Choroid plexus epithelial cell (primary cell): ENCODE measurements around the gene ROCK2.
A peak's percentile ranks its signal among the peaks of the same experiment; 100 is the strongest.
"Not testable (repeated sequence)": the region's sequence is repeated elsewhere in the genome, so short reads cannot be mapped to it uniquely, and the experiment has no call there.

ENCODE experiments used
- DNase-seq: peaks from one replicate; pipeline ENCODE4 v3.0.0-alpha.2; 2010; ENCODE audit warnings: low read depth
- H3K4me3 ChIP-seq: 2 replicates; pipeline ENCODE4 v1.5.1; 2011; ENCODE audit warnings: low read depth, mild to moderate bottlenecking, control low read depth, low read length, moderate library complexity
- CTCF ChIP-seq: conservative IDR thresholded peaks from 2 replicates; pipeline ENCODE4 v1.5.1; 2011; ENCODE audit warnings: low read depth, mild to moderate bottlenecking, control low read depth, inconsistent platforms, low read length, moderate library complexity

The ROCK2 gene

DNA sequence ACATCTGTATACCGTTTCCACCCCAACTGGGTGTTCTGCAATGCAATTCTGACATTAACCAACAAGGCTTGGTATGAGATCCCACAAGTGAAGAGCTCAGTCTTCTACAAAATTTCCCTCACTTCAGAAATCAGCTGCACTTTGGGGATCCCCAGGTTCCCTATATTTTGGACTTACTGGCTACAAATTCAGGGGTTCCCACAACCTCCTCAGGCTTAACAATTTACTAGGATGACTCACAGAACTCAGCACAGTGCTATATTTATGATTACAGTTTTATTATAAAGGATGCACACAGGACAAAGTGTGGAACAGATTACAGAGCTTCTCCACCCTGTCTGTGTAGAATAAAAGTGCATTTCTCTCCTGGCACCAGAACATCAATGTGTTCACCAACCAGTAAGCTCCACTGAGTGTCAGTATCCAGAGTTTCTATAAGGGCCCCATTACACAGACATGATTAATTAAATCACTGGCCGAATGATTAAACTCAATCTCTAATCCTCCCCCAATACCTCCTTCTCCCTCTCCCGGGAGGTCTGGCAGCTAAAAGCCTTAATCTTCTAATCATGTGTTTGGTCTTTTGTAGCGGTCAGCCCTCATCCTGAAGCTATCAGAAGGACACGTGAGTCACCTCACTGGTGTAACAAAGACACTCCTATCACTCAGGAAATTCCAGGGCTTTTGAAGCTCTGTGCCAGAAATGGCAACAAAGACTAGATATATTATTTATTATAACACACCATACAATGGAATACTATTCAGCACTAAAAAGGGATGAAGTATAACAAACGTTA is 104.6 kb downstream of the ROCK2 start:
- no peak for TF ChIP-seq CTCF
- no peak overlapping the region for H3K4me3 ChIP-seq

GRCh38 chr2:11239147-11239546 is 105.3 kb downstream of the ROCK2 start:
- H3K4me3 ChIP-seq, result no peak overlapping the region
- no peak for DNase-seq
- TF ChIP-seq CTCF, result no peak

More for the DNA sequence above, 104.6 kb downstream of the ROCK2 start:
- DNase-seq, result no peak

DNA sequence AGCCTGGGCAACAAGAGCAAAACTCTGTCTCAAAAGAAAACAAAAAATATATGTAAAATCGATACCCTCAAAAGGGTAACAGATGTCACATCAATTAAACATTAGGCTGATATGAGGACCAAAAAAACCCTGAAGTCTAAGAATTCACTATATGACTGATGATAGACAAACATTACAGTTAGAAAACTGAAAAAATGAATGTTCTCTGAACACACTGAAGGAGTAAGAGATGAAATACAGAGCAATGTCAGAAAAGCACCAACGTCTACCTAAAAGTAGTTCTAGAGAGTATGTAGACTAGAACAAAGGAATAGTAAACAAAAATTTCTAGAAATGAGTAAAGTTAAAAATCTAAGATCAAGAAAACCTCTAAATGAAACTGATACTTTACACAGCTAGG is 107.3 kb downstream of the ROCK2 start:
- no peak for DNase-seq
- TF ChIP-seq CTCF, result no peak
- no peak overlapping the region for H3K4me3 ChIP-seq

GRCh38 chr2:11236335-11236734 is 108.1 kb downstream of the ROCK2 start:
- no peak for TF ChIP-seq CTCF
- no peak for DNase-seq
- H3K4me3 ChIP-seq, result no peak overlapping the region

- no peak for TF ChIP-seq CTCF
- H3K4me3 ChIP-seq, result no peak overlapping the region
- DNase-seq, result no peak
Observed at GRCh38 chr2:11235583-11235982, 108.9 kb downstream of the ROCK2 start.

DNA sequence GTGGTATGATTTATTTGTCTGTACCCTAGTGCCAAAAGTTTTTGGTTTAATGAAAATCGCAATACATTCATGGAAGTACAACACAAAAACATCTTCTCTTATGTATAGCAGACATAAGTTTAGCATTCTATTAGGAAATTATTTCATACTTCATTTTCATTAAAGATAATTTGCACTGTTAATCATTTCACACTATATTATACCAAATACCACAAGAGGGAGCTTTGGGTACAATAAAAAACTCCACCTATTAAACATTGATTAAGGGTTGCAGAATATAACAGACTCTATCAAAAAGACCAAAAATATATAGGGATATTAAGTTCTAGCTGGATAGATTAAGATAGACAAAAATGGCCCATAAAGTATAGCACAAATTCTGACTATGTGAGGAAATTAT is 110.1 kb downstream of the ROCK2 start:
- peak; percentile 45 for TF ChIP-seq CTCF

GRCh38 chr2:11231193-11231592 is 113.2 kb downstream of the ROCK2 start:
- not testable (repeated sequence) for DNase-seq, H3K4me3 ChIP-seq

More for the DNA sequence above, 110.1 kb downstream of the ROCK2 start:
- H3K4me3 ChIP-seq, result no peak overlapping the region
- peak; percentile 45 for DNase-seq
